GM11168 (cell line): ENCODE results near the gene AR.

Experiments
- in situ Hi-C: fragments of 300-500 bp; cut with MboI; formaldehyde crosslinking; loops from one replicate; pipeline ENCODE4 v1.12.0; 2022; ENCODE audit warnings: low sequenced_read_pairs; ENCODE audit not compliant: unreplicated experiment

AR gene

GRCh38 chrX:67563469-67564448 lies 19.9 kb downstream of the AR start:
- in situ Hi-C loops = no loop called here

DNA sequence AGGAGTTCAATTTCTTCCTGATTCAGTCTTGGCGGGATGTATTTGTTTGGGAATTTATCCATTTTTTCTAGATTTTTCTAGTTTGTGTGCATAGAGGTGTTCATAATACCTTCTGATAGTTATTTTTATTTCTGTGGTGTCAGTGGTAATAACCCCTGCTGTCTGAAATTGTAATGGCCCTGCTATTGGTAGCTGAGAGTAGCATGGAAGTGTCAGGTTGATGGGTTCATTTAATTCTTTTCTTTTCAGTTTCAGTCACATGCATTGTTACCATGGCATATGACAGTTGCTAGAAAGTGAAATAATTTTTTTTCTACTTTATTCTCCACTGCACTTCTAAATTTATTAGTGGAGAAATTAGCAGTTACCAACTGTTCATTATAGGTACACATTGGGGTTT lies 20.7 kb downstream of the AR start:
- in situ Hi-C loops = no loop called here

DNA sequence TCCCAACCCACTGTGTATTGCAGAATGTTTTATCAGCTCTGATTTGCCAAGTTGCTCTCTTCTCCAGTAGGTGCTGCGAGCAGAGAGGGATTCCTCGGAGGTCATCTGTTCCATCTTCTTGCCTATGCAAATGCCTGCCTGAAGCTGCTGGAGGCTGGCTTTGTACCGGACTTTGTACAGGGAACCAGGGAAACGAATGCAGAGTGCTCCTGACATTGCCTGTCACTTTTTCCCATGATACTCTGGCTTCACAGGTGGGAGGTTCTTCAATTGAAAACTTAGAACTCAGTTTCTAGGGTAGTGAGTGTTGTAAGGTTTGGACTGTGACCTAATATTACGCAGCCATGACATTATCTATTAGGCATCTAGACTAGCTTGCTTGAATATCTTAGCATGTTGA lies 24.9 kb downstream of the AR start:
- in situ Hi-C loops = no loop called here

GRCh38 chrX:67570839-67571238 lies 27.0 kb downstream of the AR start:
- in situ Hi-C loops = no loop called here

- in situ Hi-C loops = no loop called here
Observed at GRCh38 chrX:67574696-67575095, 30.9 kb downstream of the AR start.

DNA sequence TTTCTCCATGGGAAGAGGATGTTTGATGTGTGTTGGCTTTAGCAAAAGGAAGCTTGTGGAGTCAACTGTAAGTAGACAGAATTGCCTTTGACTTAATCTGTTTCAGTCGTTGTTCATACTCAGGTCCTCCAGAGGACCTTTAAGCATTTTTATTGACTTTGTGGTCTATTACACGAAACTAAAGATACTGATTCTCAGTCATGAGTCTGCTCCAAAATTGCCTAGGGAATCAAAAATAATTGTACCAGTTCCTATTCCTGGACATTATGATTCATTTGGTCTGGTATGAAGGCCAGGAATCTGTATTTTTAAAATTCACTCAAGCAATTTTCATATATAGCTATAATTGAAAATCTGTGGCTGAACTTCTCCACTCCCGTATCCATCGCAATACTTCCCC lies 38.6 kb downstream of the AR start:
- in situ Hi-C loops = loop anchor here (10.0 kb wide), 1 partner anchor 232 kb away; no protein-coding TSS in a partner anchor

- in situ Hi-C loops = loop anchor here (10.0 kb wide), 1 partner anchor 232 kb away; no protein-coding TSS in a partner anchor
Observed at GRCh38 chrX:67583171-67583570, 39.4 kb downstream of the AR start.

- in situ Hi-C loops = loop anchor here (10.0 kb wide), 1 partner anchor 229 kb away; no protein-coding TSS in a partner anchor
Observed at GRCh38 chrX:67585401-67585800, 41.6 kb downstream of the AR start.

DNA sequence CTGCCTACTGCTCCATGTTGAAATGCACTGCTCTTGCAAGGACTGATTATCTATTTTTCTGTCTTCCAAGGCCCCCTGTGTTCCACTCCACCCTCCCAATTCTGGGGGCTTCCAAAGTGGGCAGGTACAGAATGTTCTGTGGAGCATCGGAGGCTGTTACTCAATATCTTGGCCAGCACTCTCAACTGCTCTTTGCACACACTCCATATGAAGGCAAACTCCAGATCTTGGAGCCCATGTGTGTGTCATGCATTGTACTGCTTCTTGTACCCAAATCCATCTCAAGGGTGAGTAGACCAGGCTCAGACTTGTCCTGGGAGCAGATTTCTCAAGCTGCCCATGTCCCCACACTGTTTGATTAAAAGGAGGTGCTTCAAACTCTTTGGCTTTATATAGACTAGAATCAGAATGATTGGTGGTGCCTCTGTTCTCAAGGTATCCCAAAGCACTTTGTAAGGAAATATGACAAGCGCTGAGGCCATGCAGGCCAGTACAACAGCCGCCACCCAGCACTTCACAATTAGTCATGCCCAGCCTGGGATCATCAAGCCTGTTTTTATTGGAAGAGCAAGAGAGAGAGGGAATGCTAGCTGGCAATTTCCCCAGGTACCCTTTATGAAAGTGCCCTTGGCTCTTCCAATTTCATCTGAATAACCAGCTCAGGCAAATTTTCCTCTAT lies 44.3 kb downstream of the AR start:
- in situ Hi-C loops = loop anchor here (10.0 kb wide), 1 partner anchor 227 kb away; no protein-coding TSS in a partner anchor

GRCh38 chrX:67596839-67597790 lies 53.3 kb downstream of the AR start:
- in situ Hi-C loops = no loop called here

DNA sequence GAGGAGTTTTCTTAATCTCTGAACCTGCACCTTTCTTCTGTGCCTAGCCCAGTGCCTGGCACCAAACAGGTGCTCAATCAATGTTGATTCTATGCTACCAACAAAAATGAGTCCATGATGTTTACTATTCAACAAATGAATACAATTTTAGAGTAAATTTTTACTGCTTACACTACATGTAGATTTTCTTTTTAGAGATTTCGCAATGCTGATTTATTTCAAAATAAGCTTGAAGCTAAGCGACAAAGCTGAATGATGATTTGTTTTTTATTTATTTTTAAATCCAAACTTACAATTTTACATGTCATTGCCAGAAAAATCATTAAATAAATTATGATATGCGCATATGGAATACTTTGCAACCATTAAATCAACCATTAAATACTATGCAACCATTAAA lies 55.7 kb downstream of the AR start:
- in situ Hi-C loops = no loop called here

- in situ Hi-C loops = no loop called here
Observed at GRCh38 chrX:67601771-67602170, 58.0 kb downstream of the AR start.

- in situ Hi-C loops = no loop called here
Observed at GRCh38 chrX:67604979-67605703, 61.3 kb downstream of the AR start.

DNA sequence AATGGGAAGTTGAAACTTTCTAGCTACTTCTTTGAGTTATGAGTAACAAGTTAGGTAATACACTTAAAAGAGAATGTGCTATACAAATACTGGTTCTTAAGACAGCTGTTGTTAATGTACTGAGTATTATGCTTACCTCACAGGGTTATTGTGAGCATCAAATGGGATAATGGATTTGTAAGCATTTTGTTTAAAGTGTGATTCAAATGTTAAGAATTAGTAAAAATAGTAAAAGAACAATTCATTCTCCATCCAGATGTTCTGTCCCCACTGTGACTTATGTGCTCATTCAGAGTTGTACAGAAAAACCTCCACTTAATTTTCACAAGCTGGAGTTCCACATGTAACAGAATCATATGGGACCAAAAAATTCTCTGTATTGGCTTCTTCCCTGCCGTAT lies 63.6 kb downstream of the AR start:
- in situ Hi-C loops = no loop called here

- in situ Hi-C loops = no loop called here
Observed at GRCh38 chrX:67610282-67610681, 66.5 kb downstream of the AR start.

DNA sequence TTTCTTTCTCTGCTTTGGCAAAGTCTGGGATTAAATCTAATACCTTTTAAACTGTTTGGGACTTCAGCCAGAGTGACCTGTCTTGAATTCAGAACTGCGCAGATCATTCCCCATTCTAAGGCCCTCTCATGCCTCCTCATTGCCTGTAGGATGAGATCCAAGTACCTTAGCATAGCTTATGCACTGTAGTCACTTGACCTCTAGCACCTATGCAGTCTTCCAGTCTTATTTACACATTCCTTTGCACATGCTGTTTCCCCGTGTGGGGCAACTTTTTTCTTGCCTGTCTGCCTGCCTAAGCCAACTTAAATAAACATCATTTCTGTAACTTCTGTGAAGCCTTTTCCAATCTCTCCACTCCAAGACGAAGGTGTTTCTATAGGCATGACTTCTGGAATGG lies 68.4 kb downstream of the AR start:
- in situ Hi-C loops = no loop called here

GRCh38 chrX:67613366-67613765 lies 69.5 kb downstream of the AR start:
- in situ Hi-C loops = no loop called here

DNA sequence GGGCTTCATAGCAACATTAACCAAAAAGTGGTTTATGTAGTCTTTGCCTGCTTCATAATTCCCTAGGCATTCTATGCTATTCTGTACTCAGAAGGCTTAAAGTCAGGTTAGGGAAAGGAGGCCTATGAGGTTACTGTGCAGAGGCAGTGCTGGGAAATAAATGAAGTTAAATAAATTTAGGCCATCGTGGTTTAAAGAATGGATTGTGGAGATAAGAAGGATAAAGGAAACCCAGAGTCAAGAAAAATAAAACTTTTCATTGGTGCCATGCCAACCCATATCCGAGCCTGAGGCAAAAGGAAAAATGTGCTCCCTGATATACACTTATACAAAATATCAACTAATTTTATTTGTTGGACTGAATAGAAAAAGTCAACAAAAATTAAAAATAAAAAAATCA lies 70.2 kb downstream of the AR start:
- in situ Hi-C loops = no loop called here

DNA sequence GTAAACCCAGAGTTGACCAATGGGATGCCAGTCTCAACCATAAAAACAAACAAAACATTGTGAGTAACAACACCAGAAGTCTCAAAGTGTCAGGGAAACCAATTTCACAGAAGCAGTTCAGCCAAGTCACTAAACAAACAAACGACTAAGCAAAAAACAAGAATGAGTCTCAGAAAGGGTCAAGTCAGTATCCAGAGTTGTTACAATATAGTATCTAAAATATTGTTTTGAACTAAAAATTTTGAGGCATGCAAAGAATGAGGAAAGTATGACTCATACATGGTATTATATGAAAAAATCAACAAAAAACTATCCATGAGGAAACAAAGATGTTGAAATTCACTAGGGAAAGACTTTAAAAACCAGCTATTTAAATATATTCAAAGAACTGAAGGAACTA lies 70.6 kb downstream of the AR start:
- in situ Hi-C loops = no loop called here

DNA sequence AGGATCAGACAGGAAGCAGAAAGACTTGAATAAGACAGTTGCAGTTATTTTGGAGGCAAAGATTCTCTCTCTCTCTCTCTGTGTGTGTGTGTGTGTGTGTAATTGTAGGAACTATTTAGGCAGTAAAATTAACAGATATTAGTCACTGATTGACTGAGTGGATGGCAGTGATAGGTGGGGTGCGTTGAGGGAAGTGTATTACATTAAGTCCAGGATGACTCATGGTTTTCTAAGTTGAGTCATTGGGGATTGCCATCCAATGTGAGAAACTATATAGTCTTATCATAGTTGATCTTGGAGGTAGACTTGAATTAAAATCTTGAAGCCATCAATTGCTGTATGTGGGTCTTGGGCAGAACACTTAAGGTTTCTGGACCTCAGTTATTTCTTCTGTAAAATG lies 75.4 kb downstream of the AR start:
- in situ Hi-C loops = no loop called here
